Embryonic facial prominence (tissue), 1 donor: Measurements from ENCODE around the gene CD1B.
"Not testable (repeated sequence)": the region's sequence is repeated elsewhere in the genome, so short reads cannot be mapped to it uniquely, and the experiment has no call there.

Experiments
- DNase-seq: peaks from one replicate; pipeline ENCODE4 v3.0.0-alpha.2; 2016; ENCODE audit errors: extremely low spot score

Gene CD1B

GRCh38 chr1:158329300-158329699, 2.0 kb downstream of the CD1B start:
- no peak for DNase-seq

- DNase-seq, result no peak
These were observed 2.9 kb downstream of the CD1B start for GRCh38 chr1:158328426-158328825.

GRCh38 chr1:158327481-158327880, 3.9 kb downstream of the CD1B start:
- DNase-seq, result no peak

GRCh38 chr1:158324395-158324794, 6.9 kb downstream of the CD1B start:
- DNase-seq, result no peak

- no peak for DNase-seq
These were observed 7.5 kb downstream of the CD1B start for GRCh38 chr1:158323866-158324265.

GRCh38 chr1:158311066-158311465, 20.3 kb downstream of the CD1B start:
- no peak for DNase-seq

- no peak for DNase-seq
These were observed 20.7 kb downstream of the CD1B start for GRCh38 chr1:158310623-158311022.

- no peak for DNase-seq
These were observed 35.5 kb downstream of the CD1B start for GRCh38 chr1:158295791-158296190.

GRCh38 chr1:158290321-158290844, 40.9 kb downstream of the CD1B start:
- DNase-seq, result no peak

- no peak for DNase-seq
These were observed 41.5 kb downstream of the CD1B start, which contains the start of gene CD1C for GRCh38 chr1:158289811-158290210. Gene CD1C (plus strand): TSS chr1:158289923. CDS start chr1:158290065, 142 bp downstream.

- DNase-seq, result no peak
These were observed 44.4 kb downstream of the CD1B start for GRCh38 chr1:158286941-158287346.

GRCh38 chr1:158286487-158286886, 44.8 kb downstream of the CD1B start:
- no peak for DNase-seq

- no peak for DNase-seq
These were observed 45.5 kb downstream of the CD1B start for GRCh38 chr1:158285756-158286241.

GRCh38 chr1:158283965-158284364, 47.4 kb downstream of the CD1B start:
- no peak for DNase-seq

GRCh38 chr1:158282421-158282820, 48.9 kb downstream of the CD1B start:
- DNase-seq, result not testable (repeated sequence)
